ENCODE data around the gene TMIGD2. TPM values are rescaled to one million over a fixed set of nuclear protein-coding genes. Genes with fewer than 3 reads are reported as not detected.
"Not testable (repeated sequence)": the region's sequence is repeated elsewhere in the genome, so short reads cannot be mapped to it uniquely, and the experiment has no call there.

Gene TMIGD2
- total RNA-seq (2021; fragmentation: NEBNext Ultra II Directional; extraction: Animal tissue kit (Norgen Biotek cat#: 25700)), result not detected
- long read RNA-seq, result 0 reads

GRCh38 chr19:4302243-4302640 is at the start of gene TMIGD2:
Gene TMIGD2, minus strand, starts transcription at chr19:4302389. Its CDS starts 4 bp downstream, at chr19:4302385.
- DNase-seq, result no peak
- H3K36me3 Mint-ChIP-seq (ENCODE audit: low read depth), result peaks cover 5% of the 10 kb centered on the region; the same call in 1 of the 2 replicates
- H3K4me3 Mint-ChIP-seq, result no peak within 1 kb of the TSS
- H3K27ac Mint-ChIP-seq, result no peak within 1 kb of the TSS
- peaks cover 2% of the 10 kb centered on the region for H3K27me3 Mint-ChIP-seq (ENCODE audit: insufficient read depth)
- H3K4me1 Mint-ChIP-seq (ENCODE audit: low read depth), result no peaks in the 10 kb centered on the region
- TF ChIP-seq, protein P1, sequence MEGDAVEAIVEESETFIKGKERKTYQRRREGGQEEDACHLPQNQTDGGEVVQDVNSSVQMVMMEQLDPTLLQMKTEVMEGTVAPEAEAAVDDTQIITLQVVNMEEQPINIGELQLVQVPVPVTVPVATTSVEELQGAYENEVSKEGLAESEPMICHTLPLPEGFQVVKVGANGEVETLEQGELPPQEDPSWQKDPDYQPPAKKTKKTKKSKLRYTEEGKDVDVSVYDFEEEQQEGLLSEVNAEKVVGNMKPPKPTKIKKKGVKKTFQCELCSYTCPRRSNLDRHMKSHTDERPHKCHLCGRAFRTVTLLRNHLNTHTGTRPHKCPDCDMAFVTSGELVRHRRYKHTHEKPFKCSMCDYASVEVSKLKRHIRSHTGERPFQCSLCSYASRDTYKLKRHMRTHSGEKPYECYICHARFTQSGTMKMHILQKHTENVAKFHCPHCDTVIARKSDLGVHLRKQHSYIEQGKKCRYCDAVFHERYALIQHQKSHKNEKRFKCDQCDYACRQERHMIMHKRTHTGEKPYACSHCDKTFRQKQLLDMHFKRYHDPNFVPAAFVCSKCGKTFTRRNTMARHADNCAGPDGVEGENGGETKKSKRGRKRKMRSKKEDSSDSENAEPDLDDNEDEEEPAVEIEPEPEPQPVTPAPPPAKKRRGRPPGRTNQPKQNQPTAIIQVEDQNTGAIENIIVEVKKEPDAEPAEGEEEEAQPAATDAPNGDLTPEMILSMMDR (IDR thresholded peaks at IDR 0.05), result no peak
- H3K9me3 Mint-ChIP-seq, result no peaks in the 10 kb centered on the region

GRCh38 chr19:4350726-4351125 is 48.5 kb upstream of the TMIGD2 start:
- no peaks in the 10 kb centered on the region for H3K9me3 Mint-ChIP-seq
- H3K36me3 Mint-ChIP-seq (ENCODE audit: low read depth), result no peaks in the 10 kb centered on the region
- TF ChIP-seq, protein P1 (IDR thresholded peaks at IDR 0.05), result no peak
- no peak for DNase-seq
- H3K27ac Mint-ChIP-seq, result no peak overlapping the region
- no peaks in the 10 kb centered on the region for H3K4me1 Mint-ChIP-seq (ENCODE audit: low read depth)
- no peaks in the 10 kb centered on the region; the same call in 1 of the 2 replicates for H3K27me3 Mint-ChIP-seq (ENCODE audit: insufficient read depth)
- no peak overlapping the region for H3K4me3 Mint-ChIP-seq

- Mint-ChIP-seq H3K27me3 (ENCODE audit: insufficient read depth) (no peaks in the 10 kb centered on the region; the same call in 1 of the 2 replicates), H3K9me3 (no peaks in the 10 kb centered on the region), H3K36me3 (ENCODE audit: low read depth) (no peaks in the 10 kb centered on the region), H3K4me3 (no peak overlapping the region), H3K27ac (no peak overlapping the region), H3K4me1 (ENCODE audit: low read depth) (no peaks in the 10 kb centered on the region)
- no peak for DNase-seq
- TF ChIP-seq, protein P1 (IDR thresholded peaks at IDR 0.05), result no peak
These were observed 47.9 kb upstream of the TMIGD2 start for GRCh38 chr19:4350111-4350510.

DNA sequence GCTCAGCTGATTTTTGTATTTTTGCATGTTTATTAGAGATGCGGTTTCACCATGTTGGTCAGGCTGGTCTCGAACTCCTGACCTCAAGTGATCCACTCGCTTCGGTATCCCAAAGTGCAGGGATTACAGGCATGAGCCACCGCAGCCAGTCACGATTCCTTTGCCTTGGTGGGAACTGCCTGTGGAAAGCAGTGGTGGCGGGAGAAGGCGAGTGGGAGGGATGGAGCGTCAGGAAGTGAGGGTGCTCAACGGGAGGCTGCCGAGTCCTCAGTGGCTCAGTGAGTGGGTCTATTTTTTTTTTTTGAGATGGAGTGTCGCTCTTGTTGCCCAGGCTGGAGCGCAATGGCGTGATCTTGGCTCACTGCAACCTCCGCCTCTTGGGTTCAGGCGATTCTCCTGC is 47.0 kb upstream of the TMIGD2 start:
- not testable (repeated sequence) for H3K9me3 Mint-ChIP-seq; H3K4me1 Mint-ChIP-seq (ENCODE audit: low read depth); H3K4me3 Mint-ChIP-seq; H3K27ac Mint-ChIP-seq; H3K27me3 Mint-ChIP-seq (ENCODE audit: insufficient read depth); H3K36me3 Mint-ChIP-seq (ENCODE audit: low read depth); DNase-seq

- Mint-ChIP-seq H3K27ac (no peak overlapping the region), H3K36me3 (ENCODE audit: low read depth) (no peaks in the 10 kb centered on the region), H3K4me1 (ENCODE audit: low read depth) (peaks cover under 1% of the 10 kb centered on the region; the same call in 1 of the 2 replicates), H3K4me3 (no peak overlapping the region), H3K27me3 (ENCODE audit: insufficient read depth) (peaks cover 2% of the 10 kb centered on the region), H3K9me3 (no peaks in the 10 kb centered on the region)
- TF ChIP-seq, protein P1 (IDR thresholded peaks at IDR 0.05), result no peak
- DNase-seq, result no peak
These were observed 45.3 kb upstream of the TMIGD2 start for GRCh38 chr19:4347521-4347920.

DNA sequence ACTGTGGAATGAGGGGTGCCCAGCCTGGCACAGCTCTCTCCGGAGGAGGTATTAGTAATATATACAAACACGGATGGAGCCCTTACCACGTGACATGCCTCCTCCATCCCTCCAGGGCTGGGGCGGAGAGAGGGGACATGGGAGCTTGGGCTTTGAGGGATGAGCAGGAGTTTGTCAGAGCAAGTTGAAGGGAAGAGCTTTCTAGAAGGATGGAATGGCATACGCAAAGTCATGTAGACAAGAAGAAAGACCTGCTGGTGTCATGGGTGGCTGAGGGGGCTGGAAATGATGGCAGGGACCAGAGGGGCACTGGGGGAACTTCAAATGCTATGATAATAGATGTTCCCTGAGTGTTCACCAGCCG is 43.8 kb upstream of the TMIGD2 start:
- no peaks in the 10 kb centered on the region for H3K9me3 Mint-ChIP-seq
- no peaks in the 10 kb centered on the region for H3K36me3 Mint-ChIP-seq (ENCODE audit: low read depth)
- TF ChIP-seq, protein P1 (IDR thresholded peaks at IDR 0.05), result no peak
- H3K4me1 Mint-ChIP-seq (ENCODE audit: low read depth), result peaks cover 8% of the 10 kb centered on the region
- DNase-seq, result no peak
- no peak overlapping the region for H3K4me3 Mint-ChIP-seq
- H3K27ac Mint-ChIP-seq, result no peak overlapping the region
- H3K27me3 Mint-ChIP-seq (ENCODE audit: insufficient read depth), result peaks cover 2% of the 10 kb centered on the region
